Natural killer cell (primary cell): ENCODE results near the gene JUND. TPM values are rescaled to one million over a fixed set of nuclear protein-coding genes. Genes with fewer than 3 reads are reported as not detected.

ENCODE experiments used
- ATAC-seq, 3 donors: fragments of 150-1000 bp in 2 of 3; fragments of 200-7000 bp in 1 of 3; cut with Tn5 transposase; 1 replicate in 1 of 3; 2 replicates in 2 of 3; pipeline ENCODE4 v1.10.0; 2021; ENCODE audit warnings: mild to moderate bottlenecking in 2 of 3, moderate library complexity in 2 of 3
- DNase-seq, 2 donors: peaks; one replicate each; pipeline versions ENCODE4 v3.0.0 to v3.0.0-alpha.2; 2013 to 2021; ENCODE audit warnings: mixed read lengths in 1 of 2
- H3K27ac ChIP-seq: one replicate; pipeline ENCODE4 v1.5.1; 2013; ENCODE audit warnings: mild to moderate bottlenecking, low read length
- H3K27me3 ChIP-seq: one replicate; pipeline ENCODE4 v1.6.1; 2013; ENCODE audit warnings: low read length; ENCODE audit not compliant: control insufficient read depth, insufficient read depth
- H3K36me3 ChIP-seq: one replicate; pipeline ENCODE4 v1.6.1; 2013; ENCODE audit warnings: low read length; ENCODE audit not compliant: control insufficient read depth, insufficient read depth
- H3K4me1 ChIP-seq: one replicate; pipeline ENCODE4 v1.6.1; 2013; ENCODE audit warnings: low read length; ENCODE audit not compliant: control insufficient read depth, insufficient read depth
- H3K4me3 ChIP-seq: one replicate; pipeline ENCODE4 v1.5.1; 2013; ENCODE audit warnings: low read length
- H3K9me3 ChIP-seq: one replicate; pipeline ENCODE4 v1.6.1; 2013; ENCODE audit warnings: low read length; ENCODE audit not compliant: control insufficient read depth, insufficient read depth
- H3K27ac Mint-ChIP-seq, 2 donors: one replicate each; pipeline ENCODE4 v1.8.0; 2022; ENCODE audit warnings: mild to moderate bottlenecking in 2 of 2, mixed read lengths in 2 of 2, moderate library complexity in 1 of 2
- H3K27me3 Mint-ChIP-seq, 2 donors: one replicate each; pipeline ENCODE4 v1.8.0; 2022; ENCODE audit warnings: low read depth in 2 of 2, mixed read lengths in 2 of 2
- H3K36me3 Mint-ChIP-seq: one replicate; pipeline ENCODE4 v1.8.0; 2022; ENCODE audit warnings: mixed read lengths
- H3K4me1 Mint-ChIP-seq, 2 donors: one replicate each; pipeline ENCODE4 v1.8.0; 2022; ENCODE audit warnings: mixed read lengths in 2 of 2
- H3K4me3 Mint-ChIP-seq: one replicate; pipeline ENCODE4 v1.8.0; 2022; ENCODE audit warnings: mild to moderate bottlenecking, moderate library complexity, mixed read lengths
- H3K9me3 Mint-ChIP-seq, 2 donors: one replicate each; pipeline ENCODE4 v1.8.0; 2022; ENCODE audit warnings: mixed read lengths in 2 of 2
- CTCF ChIP-seq: fragments of 200-600 bp; IDR thresholded peaks from one replicate; pipeline ENCODE4 v1.8.0; 2022; ENCODE audit warnings: antibody characterized with exemption
- WGBS: methylation state at CpG from one replicate; pipeline ENCODE4 v1.1.7; 2013; ENCODE audit warnings: missing lambda C conversion rate; ENCODE audit not compliant: insufficient coverage; 5-methylcytosine and 5-hydroxymethylcytosine counted together
- intact Hi-C: fragments of 100-400 bp; cut with micrococcal nuclease; formaldehyde crosslinking; loops from one replicate; pipeline ENCODE4 v1.14.2; 2022
- total RNA-seq, 4 donors: library from RNA; stranded (reverse); fragments of 120-200 nt in 1 of 4; gene quantifications; one replicate each; pipeline versions ENCODE4 v1.2.3 to v1.2.4, GENCODE V29; 2013 to 2022

The JUND gene
- total RNA-seq, 3 donors from 2014 or later (not counting 1 experiment from before 2014, with no cell fraction given), result 1,182 to 2,122 (median 1,520) TPM

DNA sequence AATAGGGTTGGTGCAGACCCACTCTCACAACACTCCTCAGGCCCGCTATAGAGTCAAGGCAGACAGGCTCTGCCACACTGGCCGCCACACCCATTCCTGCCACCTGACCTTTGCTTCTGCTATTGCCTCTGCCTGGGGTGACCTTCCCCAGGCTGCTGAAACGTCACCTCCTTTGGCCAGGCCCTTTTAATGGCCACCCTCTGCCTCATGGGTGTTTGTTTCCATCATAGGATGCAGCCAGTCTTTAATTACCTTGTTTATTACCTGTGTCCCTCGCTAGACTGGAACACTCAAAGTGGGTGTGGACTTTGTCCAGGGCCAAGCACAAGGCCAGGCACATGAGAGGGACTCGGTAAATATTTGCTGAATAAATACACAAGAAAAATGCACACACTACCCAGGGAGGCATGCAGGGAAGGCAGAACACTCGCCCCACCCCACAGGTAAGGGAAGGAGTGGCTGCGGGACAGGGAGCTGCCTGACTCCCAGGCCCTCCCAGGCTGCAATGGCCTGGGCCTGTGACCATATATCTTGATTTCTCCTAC, 38.2 kb upstream of the JUND start:
- H3K27me3 ChIP-seq, result no peaks in the 10 kb centered on the region
- H3K4me3 ChIP-seq, result no peak overlapping the region
- Mint-ChIP-seq H3K4me3 (peak overlapping the region; percentile 81), H3K27me3 (no peaks in the 10 kb centered on the region), H3K4me1 (peaks cover 52 to 60% of the 10 kb centered on the region in 2 donors), H3K9me3 (no peaks in the 10 kb centered on the region), H3K27ac (peak overlapping the region; percentile 85 to 90), H3K36me3 (no peaks in the 10 kb centered on the region)
- WGBS, result 92% methylated on average over 6 of the region's 7 CpGs
- no peaks in the 10 kb centered on the region for H3K9me3 ChIP-seq
- no peak for TF ChIP-seq CTCF
- H3K36me3 ChIP-seq, result peaks cover under 1% of the 10 kb centered on the region
- DNase-seq (no peak), ATAC-seq (no peak)
- intact Hi-C loops, result no loop called here
- H3K4me1 ChIP-seq, result peaks cover 80% of the 10 kb centered on the region
- no peak overlapping the region for H3K27ac ChIP-seq

DNA sequence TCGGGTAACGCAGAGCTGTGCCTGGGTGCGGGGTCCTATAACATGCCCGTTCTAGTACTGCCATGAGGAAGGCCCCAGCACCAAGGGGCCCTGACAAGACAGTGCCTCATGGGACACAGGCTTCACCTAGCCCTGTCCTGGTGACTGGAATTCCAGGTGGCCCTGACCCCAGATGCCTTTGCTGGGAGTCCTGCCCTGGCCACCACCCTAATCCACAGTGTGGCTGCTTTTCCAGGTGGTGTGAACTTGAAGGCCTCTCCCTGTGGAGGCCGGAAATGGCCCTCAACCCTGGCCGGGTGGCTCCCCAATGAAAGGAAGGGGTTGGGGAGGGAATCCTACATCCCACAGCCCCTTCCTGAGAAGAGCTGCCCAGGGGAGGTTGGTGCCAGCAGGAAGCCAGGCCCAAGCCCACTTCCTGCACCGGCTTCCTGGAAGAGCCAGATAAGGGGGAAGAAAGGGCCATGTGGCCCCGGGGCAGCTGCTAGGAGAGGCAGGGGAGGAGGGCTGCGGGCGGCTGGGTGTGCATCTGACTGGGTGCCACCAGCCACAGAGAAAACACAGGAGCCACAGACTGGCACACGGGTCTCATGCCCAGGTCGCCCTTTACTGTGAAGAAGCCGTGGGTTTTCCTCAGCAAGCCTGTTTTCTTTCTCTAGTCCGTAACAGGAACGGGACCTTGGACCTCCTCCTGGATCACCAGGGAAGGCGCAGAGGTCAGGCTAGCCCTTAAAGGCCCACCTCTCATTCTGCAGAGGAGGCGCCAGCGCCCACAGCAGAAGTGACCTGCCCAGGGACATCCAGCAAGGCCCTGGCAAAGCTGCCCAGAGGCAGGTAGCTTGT, 36.8 kb upstream of the JUND start:
- Mint-ChIP-seq H3K27me3 (no peaks in the 10 kb centered on the region), H3K27ac (peak overlapping the region; percentile 85 to 90), H3K4me3 (peak overlapping the region; percentile 76), H3K36me3 (no peaks in the 10 kb centered on the region), H3K4me1 (peaks cover 44 to 52% of the 10 kb centered on the region in 2 donors), H3K9me3 (no peaks in the 10 kb centered on the region)
- H3K36me3 ChIP-seq, result peaks cover 5% of the 10 kb centered on the region
- H3K27me3 ChIP-seq, result no peaks in the 10 kb centered on the region
- DNase-seq (peak; percentile 44 to 70), ATAC-seq (peak; percentile 28 to 33 (median 32))
- H3K27ac ChIP-seq, result peak overlapping the region; percentile 70
- 25% methylated on average over 16 of the region's 18 CpGs for WGBS
- peaks cover 69% of the 10 kb centered on the region for H3K4me1 ChIP-seq
- intact Hi-C loops, result no loop called here
- no peaks in the 10 kb centered on the region for H3K9me3 ChIP-seq
- no peak overlapping the region for H3K4me3 ChIP-seq
- no peak for TF ChIP-seq CTCF

DNA sequence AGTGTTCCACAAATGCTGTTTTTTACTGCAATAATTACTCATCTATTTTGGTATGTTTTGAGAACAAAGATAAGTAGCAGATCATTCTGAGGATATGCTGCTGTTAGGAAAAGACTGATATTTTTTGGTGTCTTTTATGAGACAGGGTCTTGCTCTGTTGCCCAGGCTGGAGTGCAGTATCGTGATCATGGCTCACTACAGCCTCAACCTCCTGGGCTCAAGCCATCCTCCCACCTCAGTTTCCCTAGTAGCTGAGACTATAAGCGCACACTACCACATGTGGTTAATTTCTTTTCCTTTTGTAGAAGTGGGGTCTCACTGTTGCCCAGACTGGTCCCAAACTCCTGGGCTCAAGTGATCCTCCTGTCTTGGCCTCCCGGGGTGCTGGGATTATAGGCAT, 32.0 kb upstream of the JUND start:
- H3K36me3 ChIP-seq, result peaks cover 23% of the 10 kb centered on the region
- no peaks in the 10 kb centered on the region for H3K9me3 Mint-ChIP-seq
- intact Hi-C loops, result no loop called here

More for the DNA sequence above, 32.0 kb upstream of the JUND start:
- Histone ChIP-seq H3K27me3 (no peaks in the 10 kb centered on the region), H3K4me1 (peaks cover 35% of the 10 kb centered on the region), H3K4me3 (no peak overlapping the region), H3K27ac (no peak overlapping the region), H3K9me3 (no peaks in the 10 kb centered on the region)
- TF ChIP-seq CTCF, result no peak
- H3K36me3 Mint-ChIP-seq, result no peaks in the 10 kb centered on the region
- no peak for ATAC-seq
- peaks cover 17 to 20% of the 10 kb centered on the region in 2 donors for H3K4me1 Mint-ChIP-seq
- no peak overlapping the region for H3K4me3 Mint-ChIP-seq
- WGBS, result 100% methylated on average over 3 of the region's 3 CpGs
- DNase-seq, result no peak
- H3K27ac Mint-ChIP-seq, result no peak overlapping the region
- no peaks in the 10 kb centered on the region for H3K27me3 Mint-ChIP-seq
